Lower lobe of right lung (tissue), 2 donors: ENCODE data around the gene MCF2L. TPM values are rescaled to one million over a fixed set of nuclear protein-coding genes. Genes with fewer than 3 reads are reported as not detected.

Experiments
- ATAC-seq, 2 donors: fragments of 200-7000 bp; cut with Tn5 transposase; one replicate each; pipeline ENCODE4 v1.9.1; 2020 to 2022; ENCODE audit warnings: mild to moderate bottlenecking in 2 of 2, moderate library complexity in 2 of 2
- DNase-seq: peaks from one replicate; pipeline ENCODE4 v3.0.0-alpha.2; 2020
- H3K27ac ChIP-seq: fragments of 200-600 bp; one replicate; pipeline ENCODE4 v1.8.0; 2022
- H3K27me3 ChIP-seq: fragments of 200-600 bp; one replicate; pipeline ENCODE4 v1.8.0; 2022; ENCODE audit warnings: low read depth
- H3K36me3 ChIP-seq: fragments of 200-600 bp; one replicate; pipeline ENCODE4 v1.8.0; 2022; ENCODE audit warnings: mild to moderate bottlenecking
- H3K4me1 ChIP-seq: fragments of 200-600 bp; one replicate; pipeline ENCODE4 v1.8.0; 2022
- H3K4me3 ChIP-seq: fragments of 200-600 bp; one replicate; pipeline ENCODE4 v1.8.0; 2022; ENCODE audit warnings: mild to moderate bottlenecking
- H3K9me3 ChIP-seq: fragments of 200-600 bp; one replicate; pipeline ENCODE4 v1.8.0; 2022
- intact Hi-C: fragments of 100-400 bp; cut with DNase I; formaldehyde crosslinking; loops from one replicate; pipeline ENCODE4 v1.11.0; 2022
- total RNA-seq: library from RNA; stranded (reverse); fragmentation: NEBNext Ultra II Directional; extraction: Animal tissue kit (Norgen Biotek cat#: 25700); gene quantifications from one replicate; pipeline ENCODE4 v1.2.1, GENCODE V29; 2021
- TF ChIP-seq, protein P1 (sequence below): fragments of 200-600 bp; IDR thresholded peaks from one replicate; pipeline ENCODE4 v1.8.0; 2022; ENCODE audit warnings: antibody characterized with exemption, mild to moderate bottlenecking
- donor health status: DM: no; HTN: yes; CAD: no; lungs with severe emphysema.

Gene MCF2L
- total RNA-seq, 1 donor from 2014 or later, result 42.4 TPM

DNA sequence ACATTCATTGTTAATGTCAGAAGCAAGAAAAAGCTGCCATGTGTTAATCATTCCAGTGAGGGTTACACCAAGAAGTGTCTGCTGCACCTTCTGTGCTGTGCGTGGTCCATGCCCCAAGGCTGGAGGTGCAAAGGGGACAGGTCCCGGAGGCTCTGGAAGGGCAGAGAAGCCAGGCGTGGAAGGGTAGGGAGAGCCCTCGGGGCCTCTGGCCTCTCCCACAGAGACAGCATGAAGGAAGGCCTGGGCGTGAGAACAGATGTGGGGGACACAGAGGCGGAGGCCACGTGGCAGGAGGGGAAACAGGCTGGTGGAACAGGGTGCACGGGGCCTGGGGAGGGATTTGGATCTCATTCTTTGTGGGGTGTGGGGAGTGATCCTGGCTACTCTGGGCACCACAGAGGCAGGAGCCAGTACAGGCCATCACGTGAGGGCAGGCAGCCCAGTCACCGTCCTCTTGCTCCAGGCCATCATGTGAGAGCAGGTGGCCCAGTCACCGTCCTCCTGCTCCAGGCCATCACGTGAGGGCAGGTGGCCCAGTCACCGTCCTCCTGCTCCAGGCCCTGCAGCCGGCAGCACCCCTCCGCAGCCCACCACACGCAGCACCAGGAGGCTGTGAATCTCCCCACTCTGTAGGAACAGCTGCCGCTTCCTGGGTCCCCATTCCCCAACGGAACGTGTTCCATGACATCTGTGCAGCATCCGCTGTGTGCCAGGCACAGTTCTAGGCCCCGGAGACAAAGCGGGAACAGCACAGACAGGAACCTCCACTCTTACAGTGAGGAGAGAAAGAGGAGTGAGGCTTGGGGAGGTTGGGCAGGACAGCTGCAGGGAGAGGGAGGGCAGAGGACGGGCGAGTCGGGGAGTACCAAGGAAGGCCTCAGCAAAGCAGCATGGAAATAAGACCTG is 126.4 kb downstream of the MCF2L start:
- no peaks in the 10 kb centered on the region for H3K4me1 ChIP-seq
- no peaks in the 10 kb centered on the region for H3K36me3 ChIP-seq
- no peak overlapping the region for H3K27ac ChIP-seq
- H3K27me3 ChIP-seq, result no peaks in the 10 kb centered on the region
- H3K4me3 ChIP-seq, result no peak overlapping the region
- intact Hi-C loops, result no loop called here
- TF ChIP-seq, protein P1, sequence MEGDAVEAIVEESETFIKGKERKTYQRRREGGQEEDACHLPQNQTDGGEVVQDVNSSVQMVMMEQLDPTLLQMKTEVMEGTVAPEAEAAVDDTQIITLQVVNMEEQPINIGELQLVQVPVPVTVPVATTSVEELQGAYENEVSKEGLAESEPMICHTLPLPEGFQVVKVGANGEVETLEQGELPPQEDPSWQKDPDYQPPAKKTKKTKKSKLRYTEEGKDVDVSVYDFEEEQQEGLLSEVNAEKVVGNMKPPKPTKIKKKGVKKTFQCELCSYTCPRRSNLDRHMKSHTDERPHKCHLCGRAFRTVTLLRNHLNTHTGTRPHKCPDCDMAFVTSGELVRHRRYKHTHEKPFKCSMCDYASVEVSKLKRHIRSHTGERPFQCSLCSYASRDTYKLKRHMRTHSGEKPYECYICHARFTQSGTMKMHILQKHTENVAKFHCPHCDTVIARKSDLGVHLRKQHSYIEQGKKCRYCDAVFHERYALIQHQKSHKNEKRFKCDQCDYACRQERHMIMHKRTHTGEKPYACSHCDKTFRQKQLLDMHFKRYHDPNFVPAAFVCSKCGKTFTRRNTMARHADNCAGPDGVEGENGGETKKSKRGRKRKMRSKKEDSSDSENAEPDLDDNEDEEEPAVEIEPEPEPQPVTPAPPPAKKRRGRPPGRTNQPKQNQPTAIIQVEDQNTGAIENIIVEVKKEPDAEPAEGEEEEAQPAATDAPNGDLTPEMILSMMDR, result no peak
- DNase-seq (peak; percentile 27), ATAC-seq (no peak)
- H3K9me3 ChIP-seq, result no peaks in the 10 kb centered on the region

DNA sequence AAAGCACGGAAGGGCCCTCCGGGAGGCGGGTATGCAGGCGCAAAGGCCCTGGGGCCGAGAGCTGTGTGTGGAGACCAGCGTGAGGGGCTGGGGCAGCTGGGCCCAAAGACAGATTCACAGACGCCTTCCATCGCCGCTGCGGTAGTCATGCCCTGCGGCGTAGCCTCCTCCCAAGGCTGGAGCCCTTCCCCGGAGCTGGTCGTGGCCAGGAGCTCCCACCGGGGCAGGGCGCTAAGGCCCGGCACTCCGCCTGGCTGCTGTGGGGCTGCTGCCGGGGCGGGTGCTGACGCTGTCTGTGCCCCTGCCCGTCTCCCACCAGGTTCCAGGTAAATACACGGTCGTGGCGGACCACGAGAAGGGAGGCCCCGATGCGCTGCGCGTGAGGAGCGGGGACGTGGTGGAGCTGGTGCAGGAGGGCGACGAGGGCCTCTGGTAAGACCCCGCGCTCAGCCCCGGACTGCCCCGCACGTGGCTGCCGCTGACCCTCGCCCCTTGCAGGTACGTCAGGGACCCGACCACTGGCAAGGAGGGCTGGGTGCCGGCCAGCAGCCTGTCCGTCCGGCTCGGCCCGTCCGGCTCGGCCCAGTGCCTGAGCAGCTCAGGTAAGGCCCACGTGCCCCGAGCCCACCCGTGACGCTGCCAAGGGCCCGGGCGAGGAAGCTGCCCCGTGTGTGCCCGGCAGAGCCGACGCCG is 127.2 kb downstream of the MCF2L start:
- Histone ChIP-seq H3K27ac (no peak overlapping the region), H3K36me3 (no peaks in the 10 kb centered on the region), H3K27me3 (no peaks in the 10 kb centered on the region), H3K4me3 (no peak overlapping the region), H3K9me3 (no peaks in the 10 kb centered on the region), H3K4me1 (no peaks in the 10 kb centered on the region)
- DNase-seq, result no peak
- intact Hi-C loops, result no loop called here
- TF ChIP-seq, protein P1, result no peak
- ATAC-seq, result peak in 1 of 2 donors; percentile 19

DNA sequence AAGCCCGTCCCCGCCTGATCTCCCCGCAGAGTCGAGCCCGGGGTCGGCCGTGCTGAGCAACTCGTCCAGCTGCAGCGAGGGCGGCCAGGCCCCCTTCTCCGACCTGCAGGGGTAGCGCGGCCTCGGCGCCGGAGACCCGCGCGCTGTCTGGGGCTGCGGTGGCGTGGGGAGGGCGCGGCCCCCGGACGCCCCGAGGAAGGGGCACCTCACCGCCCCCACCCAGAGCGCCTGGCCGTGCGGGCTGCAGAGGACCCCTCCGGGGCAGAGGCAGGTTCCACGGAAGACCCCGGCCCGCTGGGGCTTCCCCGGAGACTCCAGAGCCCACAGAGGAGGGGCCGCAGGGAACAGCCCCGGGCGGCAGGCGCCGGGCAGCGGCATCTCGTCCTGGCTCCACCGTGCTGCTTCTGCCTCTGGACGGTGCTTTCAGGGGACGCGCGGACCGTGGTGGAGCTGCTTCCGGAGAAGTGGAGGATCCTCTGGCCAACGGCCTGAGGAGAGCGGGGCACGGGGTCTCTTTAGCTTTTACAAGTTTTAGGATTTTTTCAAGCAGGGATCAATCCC is 127.8 kb downstream of the MCF2L start:
- intact Hi-C loops, result no loop called here
- TF ChIP-seq, protein P1, result no peak
- Histone ChIP-seq H3K27ac (no peak overlapping the region), H3K4me3 (no peak overlapping the region), H3K9me3 (no peaks in the 10 kb centered on the region), H3K4me1 (no peaks in the 10 kb centered on the region), H3K36me3 (no peaks in the 10 kb centered on the region), H3K27me3 (no peaks in the 10 kb centered on the region)
- peak; percentile 38 for ATAC-seq
- no peak for DNase-seq

DNA sequence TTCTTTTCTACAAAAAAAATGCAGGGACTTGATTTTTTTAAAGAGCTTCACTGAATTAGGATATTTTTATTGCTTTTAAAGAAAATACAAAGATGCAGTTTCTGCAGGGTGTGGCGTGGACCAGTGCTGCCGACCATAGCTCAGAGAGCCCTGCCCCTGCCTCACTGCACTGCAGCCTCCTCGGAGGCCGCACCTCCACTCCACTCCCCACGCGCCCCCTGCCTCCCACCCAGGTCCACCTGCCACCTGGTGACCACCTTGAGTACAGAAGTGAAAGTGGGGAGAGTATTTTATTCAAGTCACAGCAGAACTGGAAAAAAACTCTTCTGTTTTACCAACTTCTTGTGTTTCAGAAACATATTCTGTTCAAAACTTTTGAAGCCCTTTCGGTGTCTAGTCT is 128.6 kb downstream of the MCF2L start:
- Histone ChIP-seq H3K4me1 (no peaks in the 10 kb centered on the region), H3K27me3 (no peaks in the 10 kb centered on the region), H3K9me3 (no peaks in the 10 kb centered on the region), H3K36me3 (no peaks in the 10 kb centered on the region), H3K27ac (no peak overlapping the region), H3K4me3 (no peak overlapping the region)
- ATAC-seq (no peak), DNase-seq (no peak)
- TF ChIP-seq, protein P1, result no peak
- intact Hi-C loops, result no loop called here

DNA sequence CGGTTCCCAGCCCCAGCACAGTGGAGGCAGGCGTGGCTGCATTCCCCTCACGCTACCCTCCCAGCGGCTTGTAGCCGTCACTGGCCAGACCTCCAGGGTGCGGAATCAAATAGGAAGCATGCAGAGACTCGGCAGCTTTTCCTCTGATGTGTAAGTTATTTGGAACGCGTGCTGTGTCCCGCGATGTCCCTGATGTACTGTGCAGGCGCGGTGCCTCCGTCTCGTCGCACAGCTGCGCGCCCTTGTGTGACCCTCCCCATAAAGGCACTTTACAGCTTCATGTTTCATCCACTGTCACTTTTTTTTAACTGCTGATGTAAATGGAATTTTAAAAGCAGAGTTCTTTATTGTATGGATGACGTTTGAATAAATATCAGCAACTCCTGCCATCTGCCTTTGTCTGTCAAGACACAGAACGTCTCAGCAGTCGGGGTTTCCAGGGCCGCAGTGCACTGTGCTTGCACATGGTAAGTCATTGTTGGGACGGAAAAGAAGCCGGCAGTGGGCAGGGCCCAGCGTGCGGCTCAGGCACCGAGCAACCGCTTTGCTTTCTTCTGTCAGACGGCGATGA is 129.2 kb downstream of the MCF2L start:
- no peaks in the 10 kb centered on the region for H3K9me3 ChIP-seq
- no peaks in the 10 kb centered on the region for H3K27me3 ChIP-seq
- no peak overlapping the region for H3K27ac ChIP-seq
- no peak overlapping the region for H3K4me3 ChIP-seq
- intact Hi-C loops, result no loop called here
- TF ChIP-seq, protein P1, result no peak
- DNase-seq, result no peak
- no peak for ATAC-seq
- H3K4me1 ChIP-seq, result no peaks in the 10 kb centered on the region
- H3K36me3 ChIP-seq, result no peaks in the 10 kb centered on the region
